ENCODE data around the gene RAD51B. TPM values are rescaled to one million over a fixed set of nuclear protein-coding genes. Genes with fewer than 3 reads are reported as not detected.

RAD51B gene
- total RNA-seq, 1 experiment from 2014 or later = 20.0 TPM

DNA sequence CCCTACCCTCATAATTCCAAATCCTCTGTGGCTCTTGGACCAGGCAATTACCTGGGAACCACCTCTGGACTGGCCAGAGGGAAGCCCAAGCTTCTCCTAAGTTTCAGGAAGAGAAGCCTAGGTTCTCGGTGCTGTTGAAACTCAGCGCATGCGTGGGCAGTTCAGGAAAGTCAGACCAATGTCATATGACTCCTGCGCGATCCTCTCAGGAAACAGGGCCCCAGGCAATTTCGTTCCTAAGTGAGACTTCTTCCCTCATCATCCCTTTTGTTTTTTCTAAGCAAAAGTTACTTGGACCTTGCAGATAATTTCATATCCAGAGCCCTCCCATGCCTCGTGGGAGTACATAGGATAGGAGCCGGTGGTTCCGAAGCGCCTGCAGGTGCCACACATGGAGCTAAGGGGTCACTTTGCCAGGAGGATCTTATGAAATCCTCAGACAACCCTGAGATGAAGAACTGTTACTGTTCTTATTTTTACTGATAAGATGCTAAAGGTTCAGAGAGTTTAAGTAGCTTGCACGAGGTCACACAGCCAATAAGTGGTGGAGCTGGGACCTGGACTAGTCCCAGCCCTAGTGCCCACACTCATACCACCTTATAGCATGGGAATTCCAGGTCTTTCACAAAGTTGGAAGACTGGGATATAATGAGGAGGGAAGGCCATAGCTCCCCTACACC lies 805.1 kb downstream of the RAD51B start:
- no peak overlapping the region for H3K4me3 ChIP-seq (replicated peaks in 1 of 2; ENCODE audit: low read depth in 1 of 2, low read length in 2 of 2)
- RAD21 ChIA-PET (ENCODE audit: low non-redundant PET in 1 of 2, low total read pairs in 2 of 2, uncharacterized antibody in 2 of 2, unreplicated experiment in 2 of 2) = no interaction called here
- no peak overlapping the region for H3K4me2 ChIP-seq (ENCODE audit: low read length)
- H3K9me2 ChIP-seq (ENCODE audit: insufficient read depth) = no peaks in the 10 kb centered on the region
- H3K27me3 ChIP-seq (ENCODE audit: insufficient read depth, low read length) = no peaks in the 10 kb centered on the region
- H3K4me1 ChIP-seq (ENCODE audit: control insufficient read depth in 1 of 2, insufficient read depth in 2 of 2, low read length in 2 of 2) = peaks cover 22 to 37% of the 10 kb centered on the region in 2 experiments
- H3K79me2 ChIP-seq (ENCODE audit: insufficient read depth, low read length) = no peaks in the 10 kb centered on the region
- H3K9me3 ChIP-seq (ENCODE audit: control insufficient read depth in 1 of 2, insufficient read depth in 1 of 2, low read depth in 1 of 2, low read length in 2 of 2) = no peaks in the 10 kb centered on the region
- H3K36me3 ChIP-seq (ENCODE audit: control insufficient read depth in 1 of 2, insufficient read depth in 2 of 2, low read length in 2 of 2) = no peaks in the 10 kb centered on the region
- H3K27ac ChIP-seq (ENCODE audit: low read depth, low read length) = no peak overlapping the region
- no peak for DNase-seq (ENCODE audit: low read depth, low spot score)
- POLR2A ChIA-PET = no interaction called here
- H2AFZ ChIP-seq (ENCODE audit: low read depth, low read length, poor library complexity, severe bottlenecking) = no peak overlapping the region
- BruUV-seq (replicated peaks) = no TSS peak
- no peak for ATAC-seq
- no peak for TF ChIP-seq TCF7L2 (IDR thresholded peaks at IDR 0.05; ENCODE audit: borderline replicate concordance, extremely low read depth, insufficient read depth, insufficient read length)
- no peak for TF ChIP-seq CEBPB (IDR thresholded peaks at IDR 0.05; ENCODE audit: low read depth)
- TF ChIP-seq, protein P1, sequence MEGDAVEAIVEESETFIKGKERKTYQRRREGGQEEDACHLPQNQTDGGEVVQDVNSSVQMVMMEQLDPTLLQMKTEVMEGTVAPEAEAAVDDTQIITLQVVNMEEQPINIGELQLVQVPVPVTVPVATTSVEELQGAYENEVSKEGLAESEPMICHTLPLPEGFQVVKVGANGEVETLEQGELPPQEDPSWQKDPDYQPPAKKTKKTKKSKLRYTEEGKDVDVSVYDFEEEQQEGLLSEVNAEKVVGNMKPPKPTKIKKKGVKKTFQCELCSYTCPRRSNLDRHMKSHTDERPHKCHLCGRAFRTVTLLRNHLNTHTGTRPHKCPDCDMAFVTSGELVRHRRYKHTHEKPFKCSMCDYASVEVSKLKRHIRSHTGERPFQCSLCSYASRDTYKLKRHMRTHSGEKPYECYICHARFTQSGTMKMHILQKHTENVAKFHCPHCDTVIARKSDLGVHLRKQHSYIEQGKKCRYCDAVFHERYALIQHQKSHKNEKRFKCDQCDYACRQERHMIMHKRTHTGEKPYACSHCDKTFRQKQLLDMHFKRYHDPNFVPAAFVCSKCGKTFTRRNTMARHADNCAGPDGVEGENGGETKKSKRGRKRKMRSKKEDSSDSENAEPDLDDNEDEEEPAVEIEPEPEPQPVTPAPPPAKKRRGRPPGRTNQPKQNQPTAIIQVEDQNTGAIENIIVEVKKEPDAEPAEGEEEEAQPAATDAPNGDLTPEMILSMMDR (IDR thresholded peaks at IDR 0.05 in 2 of 3, conservative IDR thresholded peaks at IDR 0.05 in 1 of 3; ENCODE audit: borderline replicate concordance in 1 of 3, insufficient read depth in 1 of 3, low read depth in 2 of 3, low read length in 2 of 3) = no peak
- TF ChIP-seq ZFX (IDR thresholded peaks at IDR 0.05) = no peak
- no peak for TF ChIP-seq ZNF274 (IDR thresholded peaks at IDR 0.05; ENCODE audit: low read depth, low read length)
- no peak for TF ChIP-seq ELF1 (IDR thresholded peaks at IDR 0.05; ENCODE audit: borderline replicate concordance, low read depth)
- TF ChIP-seq EZH2 (IDR thresholded peaks at IDR 0.05) = no peak
- no peak for TF ChIP-seq EZH2phosphoT487 (IDR thresholded peaks at IDR 0.05; ENCODE audit: borderline replicate concordance)
- TF ChIP-seq POLR2AphosphoS5 (IDR thresholded peaks at IDR 0.05; ENCODE audit: low read depth, low read length) = no peak
- TF ChIP-seq, protein P2, sequence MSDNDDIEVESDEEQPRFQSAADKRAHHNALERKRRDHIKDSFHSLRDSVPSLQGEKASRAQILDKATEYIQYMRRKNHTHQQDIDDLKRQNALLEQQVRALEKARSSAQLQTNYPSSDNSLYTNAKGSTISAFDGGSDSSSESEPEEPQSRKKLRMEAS (IDR thresholded peaks at IDR 0.05) = no peak
- no peak for TF ChIP-seq FOSL1 (IDR thresholded peaks at IDR 0.05; ENCODE audit: low read depth)
- TF ChIP-seq, protein P3, sequence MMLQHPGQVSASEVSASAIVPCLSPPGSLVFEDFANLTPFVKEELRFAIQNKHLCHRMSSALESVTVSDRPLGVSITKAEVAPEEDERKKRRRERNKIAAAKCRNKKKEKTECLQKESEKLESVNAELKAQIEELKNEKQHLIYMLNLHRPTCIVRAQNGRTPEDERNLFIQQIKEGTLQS (IDR thresholded peaks at IDR 0.05) = no peak
- H3K9ac ChIP-seq (ENCODE audit: low read length) = no peak overlapping the region
- intact Hi-C loops (cut with micrococcal nuclease) = no loop called here
- CTCF ChIA-PET = no interaction called here
- no peaks in the 10 kb centered on the region for H4K20me1 ChIP-seq (ENCODE audit: insufficient read depth)

Measured in HCT116 (cell line).